ENCODE measurements around the gene KCTD6. TPM values are rescaled to one million over a fixed set of nuclear protein-coding genes. Genes with fewer than 3 reads are reported as not detected.
A peak's percentile ranks its signal among the peaks of the same experiment; 100 is the strongest.

Gene KCTD6
- total and polyA plus RNA-seq, 2 experiments from 2014 or later = 28.3 to 34.6 TPM

DNA sequence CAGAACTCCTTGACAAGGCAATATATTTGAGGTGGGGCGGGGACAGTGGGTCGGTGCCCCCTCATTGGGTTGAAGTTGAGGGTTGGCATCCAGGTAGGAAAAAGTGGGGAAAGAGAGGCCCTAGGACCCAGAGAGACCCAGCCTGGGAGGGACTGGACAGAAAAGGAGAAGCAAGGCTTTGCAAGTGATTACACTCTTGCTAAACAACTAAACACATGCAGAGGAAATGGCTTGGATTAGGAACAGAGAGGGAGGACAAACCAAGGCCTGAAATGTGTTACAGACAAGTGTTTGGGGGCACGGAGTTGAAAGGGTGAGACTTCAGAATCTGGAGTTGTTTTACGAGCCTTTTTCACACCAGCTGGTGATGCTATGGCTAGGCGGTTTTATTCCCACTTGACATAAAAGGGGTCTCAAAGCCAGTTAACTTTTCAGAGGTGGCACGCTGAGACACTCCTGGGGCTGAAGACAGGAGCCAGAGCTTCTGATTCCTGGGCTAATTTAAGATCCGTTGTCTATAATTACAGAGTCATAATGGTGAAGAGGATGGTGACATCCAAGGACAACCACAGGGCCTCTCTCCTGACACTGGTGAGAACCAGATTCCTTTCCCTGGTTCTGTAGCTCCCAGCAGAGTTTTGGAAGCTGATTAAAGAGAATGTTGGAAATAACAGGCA, 7.7 kb upstream of the KCTD6 start:
- Mint-ChIP-seq H3K27me3 (ENCODE audit: insufficient read depth, low read depth, poor library complexity) (peaks cover 8% of the 10 kb centered on the region), H3K4me1 (peaks cover 4% of the 10 kb centered on the region), H3K27ac (no peak overlapping the region), H3K9me3 (no peaks in the 10 kb centered on the region; the same call in 2 of the 3 replicates), H3K4me3 (no peak overlapping the region), H3K36me3 (ENCODE audit: low read depth) (no peaks in the 10 kb centered on the region)
- H3K79me2 ChIP-seq (replicated peaks; ENCODE audit: insufficient read depth) = no peaks in the 10 kb centered on the region
- 0 out of 2 replicates have a peak overlapping the region, but pooled peaks have one; percentile 19 for H3K27ac ChIP-seq (ENCODE audit: low read depth)
- H3K27me3 ChIP-seq (ENCODE audit: insufficient read depth) = no peaks in the 10 kb centered on the region
- TF ChIP-seq CTCF (conservative IDR thresholded peaks at IDR 0.05; ENCODE audit: low read depth in 2 of 2) = no peak
- TF ChIP-seq CREB1 (CRISPR knock-in tag; IDR thresholded peaks at IDR 0.05; ENCODE audit: low read depth) = no peak
- TF ChIP-seq STAT1 (IDR thresholded peaks at IDR 0.05; ENCODE audit: unreplicated experiment) = no peak
- no peak for TF ChIP-seq EZH2phosphoT487 (IDR thresholded peaks at IDR 0.05; ENCODE audit: unreplicated experiment)
- TF ChIP-seq EZH2 (IDR thresholded peaks at IDR 0.05; ENCODE audit: low read depth, unreplicated experiment) = no peak
- TF ChIP-seq ZNF331 (CRISPR knock-in tag; IDR thresholded peaks at IDR 0.05; ENCODE audit: low read depth) = no peak
- no peak for DNase-seq (ENCODE audit: low spot score)
- H3K4me2 ChIP-seq = no peak overlapping the region
- no peak for ATAC-seq
- H2AFZ ChIP-seq = peak overlapping the region; percentile 74
- H3F3A ChIP-seq (replicated peaks; ENCODE audit: low read depth) = no peaks in the 10 kb centered on the region
- no peaks in the 10 kb centered on the region for H3K36me3 ChIP-seq (ENCODE audit: insufficient read depth)
- 0 out of 2 replicates have a peak, but pooled peaks cover 6% of the 10 kb centered on the region for H3K9me2 ChIP-seq (ENCODE audit: insufficient read depth)
- H3K4me3 ChIP-seq = no peak overlapping the region
- no peaks in the 10 kb centered on the region; the same call in 1 of the 2 replicates for H3K4me1 ChIP-seq (ENCODE audit: insufficient read depth)
- no peaks in the 10 kb centered on the region for H4K20me1 ChIP-seq (replicated peaks; ENCODE audit: insufficient read depth)

- Histone ChIP-seq H2AFZ (peak overlapping the region; percentile 74), H3K27ac (ENCODE audit: low read depth) (peak overlapping the region; percentile 19; the same call in 1 of the 2 replicates), H3K27me3 (ENCODE audit: insufficient read depth) (no peaks in the 10 kb centered on the region), H3K4me1 (ENCODE audit: insufficient read depth) (no peaks in the 10 kb centered on the region; the same call in 1 of the 2 replicates), H3K36me3 (ENCODE audit: insufficient read depth) (no peaks in the 10 kb centered on the region), H3K9me2 (ENCODE audit: insufficient read depth) (0 out of 2 replicates have a peak, but pooled peaks cover 6% of the 10 kb centered on the region), H3F3A (replicated peaks; ENCODE audit: low read depth) (no peaks in the 10 kb centered on the region), H3K4me3 (no peak overlapping the region), H3K79me2 (replicated peaks; ENCODE audit: insufficient read depth) (no peaks in the 10 kb centered on the region), H3K4me2 (no peak overlapping the region), H4K20me1 (replicated peaks; ENCODE audit: insufficient read depth) (no peaks in the 10 kb centered on the region)
- Mint-ChIP-seq H3K27me3 (ENCODE audit: insufficient read depth, low read depth, poor library complexity) (peaks cover 8% of the 10 kb centered on the region), H3K27ac (no peak overlapping the region), H3K36me3 (ENCODE audit: low read depth) (no peaks in the 10 kb centered on the region), H3K4me3 (no peak overlapping the region), H3K9me3 (no peaks in the 10 kb centered on the region; the same call in 2 of the 3 replicates), H3K4me1 (peaks cover 4% of the 10 kb centered on the region)
- DNase-seq (ENCODE audit: low spot score) = no peak
- ATAC-seq = peak; percentile 39; the same call in 2 of the 3 replicates
- TF ChIP-seq STAT1 (IDR thresholded peaks at IDR 0.05; ENCODE audit: unreplicated experiment) = no peak
- TF ChIP-seq CREB1 (CRISPR knock-in tag; IDR thresholded peaks at IDR 0.05; ENCODE audit: low read depth) = no peak
- no peak for TF ChIP-seq JUNB (IDR thresholded peaks at IDR 0.05; ENCODE audit: unreplicated experiment)
- TF ChIP-seq ZNF331 (CRISPR knock-in tag; IDR thresholded peaks at IDR 0.05; ENCODE audit: low read depth) = no peak
- no peak for TF ChIP-seq REST (IDR thresholded peaks at IDR 0.05; ENCODE audit: unreplicated experiment)
- TF ChIP-seq EZH2phosphoT487 (IDR thresholded peaks at IDR 0.05; ENCODE audit: unreplicated experiment) = no peak
- no peak for TF ChIP-seq NANOG (IDR thresholded peaks at IDR 0.05; ENCODE audit: borderline replicate concordance)
- TF ChIP-seq ZNF114 (CRISPR knock-in tag; IDR thresholded peaks at IDR 0.05) = no peak
- no peak for TF ChIP-seq POLR2AphosphoS5 (IDR thresholded peaks at IDR 0.05; ENCODE audit: low read depth)
- no peak for TF ChIP-seq CTCF (conservative IDR thresholded peaks at IDR 0.05; ENCODE audit: low read depth in 2 of 2)
- no peak for TF ChIP-seq EZH2 (IDR thresholded peaks at IDR 0.05; ENCODE audit: low read depth, unreplicated experiment)
- no peak for TF ChIP-seq ETS1 (IDR thresholded peaks at IDR 0.05)
These were observed 7.2 kb upstream of the KCTD6 start for GRCh38 chr3:58484722-58485069.
